ENCODE results near the gene RPRML. TPM values are rescaled to one million over a fixed set of nuclear protein-coding genes. Genes with fewer than 3 reads are reported as not detected.
"Not testable (repeated sequence)": the region's sequence is repeated elsewhere in the genome, so short reads cannot be mapped to it uniquely, and the experiment has no call there.

The RPRML gene
- polyA plus RNA-seq, 4 donors, result not detected

DNA sequence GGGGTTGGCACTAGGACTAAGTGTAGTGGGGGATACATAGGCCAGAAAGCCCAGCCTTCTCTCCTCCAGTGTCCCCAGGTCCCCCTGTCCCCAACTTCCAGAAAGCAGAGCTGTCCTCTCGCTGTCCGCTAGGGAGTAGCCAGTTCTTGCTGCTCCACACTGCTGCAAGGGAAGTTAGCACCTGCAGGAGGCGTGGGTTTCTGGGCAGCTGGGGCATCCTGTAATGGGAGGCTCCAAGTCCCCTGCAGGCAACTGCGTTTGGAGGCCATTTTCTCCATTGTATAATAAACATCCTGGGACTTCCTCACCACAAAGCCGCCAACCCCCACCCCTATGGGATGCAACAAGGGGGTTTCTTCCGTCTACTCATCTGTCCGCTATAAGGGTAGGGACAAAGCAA lies 1.7 kb downstream of the RPRML start:
- DNase-seq (ENCODE audit: low read depth in 4 of 4, low spot score in 3 of 4), result peak in 1 of 4 donors; percentile 45

DNA sequence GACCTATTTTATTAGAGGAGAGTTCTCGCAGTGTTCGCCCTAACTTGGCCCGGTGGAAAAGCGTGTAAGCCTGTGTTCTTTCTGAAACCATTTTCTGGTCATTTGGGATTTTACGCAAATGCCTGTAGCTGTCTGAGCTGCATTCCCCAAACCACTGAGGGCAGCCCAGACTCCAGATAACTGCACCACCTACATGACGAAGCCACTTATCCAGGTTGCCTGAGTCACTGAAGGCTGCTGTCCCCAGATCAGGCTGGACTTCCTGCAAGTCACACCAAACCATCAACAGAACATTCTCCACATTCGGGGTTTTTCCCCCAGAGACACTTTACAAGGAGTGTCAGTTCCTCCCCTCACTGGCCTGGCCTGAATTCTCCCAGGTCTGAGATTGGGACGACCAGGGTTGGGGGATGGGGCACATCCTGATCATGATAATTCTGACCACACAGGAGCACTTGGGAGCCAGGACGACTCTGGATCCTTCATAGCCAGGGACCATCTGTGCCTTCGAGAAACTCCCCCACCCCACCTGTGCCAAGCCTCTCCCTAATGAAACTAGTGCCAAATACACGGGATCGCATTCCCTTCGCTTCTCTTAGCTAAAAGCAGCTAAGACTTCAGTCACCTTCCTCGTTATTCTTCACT lies 2.3 kb downstream of the RPRML start:
- no peak for DNase-seq (ENCODE audit: low read depth in 4 of 4, low spot score in 3 of 4)

- DNase-seq (ENCODE audit: low read depth in 4 of 4, low spot score in 3 of 4), result no peak
These were observed 3.8 kb downstream of the RPRML start for GRCh38 chr17:46975287-46975686.

- DNase-seq (ENCODE audit: low read depth in 4 of 4, low spot score in 3 of 4), result no peak
These were observed 5.0 kb downstream of the RPRML start for GRCh38 chr17:46974086-46974485.

- no peak for DNase-seq (ENCODE audit: low read depth in 4 of 4, low spot score in 3 of 4)
These were observed 6.7 kb downstream of the RPRML start for GRCh38 chr17:46972346-46972745.

DNA sequence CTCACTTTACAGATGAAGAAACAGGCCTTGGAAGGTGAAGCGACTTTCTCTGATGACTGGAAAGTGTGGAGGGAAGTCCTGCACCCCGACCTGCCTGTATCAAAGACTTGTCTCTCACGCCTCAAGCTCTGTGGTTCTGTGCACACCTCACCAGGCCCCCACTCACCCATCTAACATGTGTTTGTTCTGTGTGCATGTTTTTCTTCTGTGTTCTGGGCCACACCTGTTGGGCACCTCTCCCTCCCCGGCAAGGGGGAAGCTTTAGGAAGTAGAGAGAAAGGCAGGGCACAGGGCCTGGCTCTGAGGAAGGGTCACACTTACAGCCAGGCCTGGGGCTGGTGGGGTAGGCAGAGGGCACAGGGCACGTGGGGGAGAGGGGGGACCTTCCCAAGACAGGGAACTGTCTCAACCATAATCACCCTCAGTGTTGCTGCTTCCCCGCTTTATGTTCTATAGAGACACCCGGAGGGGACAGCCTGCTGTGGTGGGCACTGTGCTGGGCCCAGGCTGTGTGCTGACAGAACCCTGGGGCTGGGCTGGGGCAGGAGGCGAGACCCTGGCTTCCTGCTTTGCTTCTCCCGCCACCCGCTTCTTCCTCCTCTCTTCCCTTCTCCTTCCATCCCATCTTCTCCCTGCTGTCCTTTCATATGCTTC lies 7.3 kb downstream of the RPRML start:
- DNase-seq (ENCODE audit: low read depth in 4 of 4, low spot score in 3 of 4), result no peak

DNA sequence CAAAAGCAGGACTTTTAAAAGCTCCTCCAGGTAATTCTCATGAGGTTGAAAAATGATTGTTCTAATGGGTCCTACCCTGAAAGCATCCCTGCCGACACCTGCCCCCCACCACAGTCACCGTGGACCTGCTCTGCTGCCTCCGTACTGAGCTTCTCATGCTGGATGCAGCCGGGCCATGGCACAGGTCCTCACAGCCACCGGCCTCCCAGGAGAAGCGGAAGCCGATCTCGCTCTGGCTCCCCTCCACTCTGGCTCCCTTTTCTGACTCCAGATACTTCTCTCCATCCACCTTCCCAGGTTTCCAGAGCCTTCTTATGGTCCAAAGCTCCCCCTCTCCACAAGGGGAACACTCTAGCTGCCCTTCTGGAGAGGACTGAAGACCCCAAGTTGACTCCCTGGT lies 10.2 kb downstream of the RPRML start:
- no peak for DNase-seq (ENCODE audit: low read depth in 4 of 4, low spot score in 3 of 4)

DNA sequence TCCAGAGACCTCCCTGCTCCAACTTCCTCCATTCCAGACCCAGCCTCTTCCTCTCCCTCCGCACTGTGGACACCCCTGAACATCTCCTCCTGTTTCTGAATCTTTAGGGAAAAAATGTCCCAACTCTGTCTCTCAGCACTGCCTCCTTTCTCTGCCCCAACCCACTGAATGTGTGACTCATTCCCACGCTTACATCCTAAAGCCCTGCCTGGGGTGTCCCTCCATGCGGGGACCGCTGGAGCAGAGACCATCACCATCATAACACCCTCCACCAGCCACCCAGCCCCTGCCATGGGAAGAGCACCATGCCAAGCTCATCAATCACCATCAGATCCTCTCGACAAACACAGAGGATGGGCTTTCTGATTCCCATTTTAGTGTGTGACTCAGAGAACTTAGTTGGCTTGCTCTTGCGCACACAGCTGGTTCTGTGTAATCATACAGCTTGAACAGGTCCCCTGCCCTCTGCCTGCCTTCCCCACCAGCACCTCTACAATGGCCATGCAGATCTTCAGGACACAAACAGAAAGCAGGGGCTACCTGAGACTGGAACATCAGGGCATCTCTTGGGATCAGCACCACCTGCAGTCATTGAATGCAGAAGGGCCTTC lies 10.7 kb downstream of the RPRML start:
- no peak for DNase-seq (ENCODE audit: low read depth in 4 of 4, low spot score in 3 of 4)

- no peak for DNase-seq (ENCODE audit: low read depth in 4 of 4, low spot score in 3 of 4)
These were observed 14.5 kb downstream of the RPRML start for GRCh38 chr17:46964315-46965265.

- DNase-seq (ENCODE audit: low read depth in 4 of 4, low spot score in 3 of 4), result no peak
These were observed 15.5 kb downstream of the RPRML start for GRCh38 chr17:46963571-46963970.

DNA sequence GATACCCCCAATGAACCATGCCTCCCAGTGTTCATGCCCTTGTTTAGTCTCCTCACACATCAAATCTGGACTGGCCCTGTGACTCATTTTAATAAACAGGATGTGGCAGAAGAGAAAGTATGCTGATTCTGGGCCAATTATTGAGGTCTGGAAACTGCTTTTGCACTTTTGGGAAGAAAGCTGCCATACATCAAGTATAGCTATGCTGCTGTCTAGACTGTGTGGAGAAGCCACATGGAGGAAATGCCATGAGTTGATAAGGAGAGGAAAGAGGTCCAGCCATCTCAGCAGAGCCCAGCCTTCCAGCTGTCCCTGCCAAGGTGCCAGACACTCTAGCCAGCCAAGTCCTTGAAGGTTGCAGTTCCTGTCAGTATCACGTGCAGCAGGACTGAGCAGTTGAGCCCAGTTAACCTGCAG lies 16.7 kb downstream of the RPRML start:
- DNase-seq (ENCODE audit: low read depth in 4 of 4, low spot score in 3 of 4), result no peak

GRCh38 chr17:46960152-46960551 lies 18.9 kb downstream of the RPRML start:
- no peak for DNase-seq (ENCODE audit: low read depth in 4 of 4, low spot score in 3 of 4)

- no peak for DNase-seq (ENCODE audit: low read depth in 4 of 4, low spot score in 3 of 4)
These were observed 20.9 kb downstream of the RPRML start for GRCh38 chr17:46958041-46958591.

- DNase-seq (ENCODE audit: low read depth in 4 of 4, low spot score in 3 of 4), result not testable (repeated sequence)
These were observed 25.9 kb downstream of the RPRML start for GRCh38 chr17:46953191-46953590.

GRCh38 chr17:46952115-46952514 lies 26.9 kb downstream of the RPRML start:
- DNase-seq (ENCODE audit: low read depth in 4 of 4, low spot score in 3 of 4), result no peak

- DNase-seq (ENCODE audit: low read depth in 4 of 4, low spot score in 3 of 4), result no peak
These were observed 27.3 kb downstream of the RPRML start for GRCh38 chr17:46951706-46952105.

DNA sequence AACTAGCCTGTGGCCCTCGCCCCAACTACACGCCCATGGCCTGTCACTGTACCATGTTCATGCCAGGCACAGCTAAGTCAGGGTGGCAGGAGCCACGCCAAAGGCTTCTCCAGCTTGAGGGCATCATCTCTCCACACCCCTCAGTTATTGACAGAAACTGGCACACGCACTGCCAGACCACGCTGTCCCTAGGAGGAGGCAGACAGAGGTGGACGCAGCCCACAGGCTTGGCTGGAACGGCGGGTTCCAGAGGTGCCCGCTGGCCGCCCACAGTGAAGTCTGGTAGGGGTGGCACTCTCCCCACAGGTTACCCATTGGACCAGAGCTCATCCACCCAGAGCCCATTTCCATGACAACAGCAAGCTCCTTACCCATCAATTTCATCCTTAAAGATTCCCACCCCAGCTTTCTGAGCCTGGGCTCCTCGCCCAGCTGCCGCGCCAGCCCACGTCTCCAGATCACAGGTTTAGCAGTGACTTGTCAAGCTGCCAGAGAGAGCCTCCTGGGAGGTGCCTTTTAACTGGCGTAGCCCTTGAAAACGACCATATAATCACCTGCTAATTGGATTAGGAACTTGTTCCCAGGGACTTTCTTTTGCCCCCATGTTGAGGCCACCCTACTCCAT lies 27.9 kb downstream of the RPRML start:
- DNase-seq (ENCODE audit: low read depth in 4 of 4, low spot score in 3 of 4), result no peak

DNA sequence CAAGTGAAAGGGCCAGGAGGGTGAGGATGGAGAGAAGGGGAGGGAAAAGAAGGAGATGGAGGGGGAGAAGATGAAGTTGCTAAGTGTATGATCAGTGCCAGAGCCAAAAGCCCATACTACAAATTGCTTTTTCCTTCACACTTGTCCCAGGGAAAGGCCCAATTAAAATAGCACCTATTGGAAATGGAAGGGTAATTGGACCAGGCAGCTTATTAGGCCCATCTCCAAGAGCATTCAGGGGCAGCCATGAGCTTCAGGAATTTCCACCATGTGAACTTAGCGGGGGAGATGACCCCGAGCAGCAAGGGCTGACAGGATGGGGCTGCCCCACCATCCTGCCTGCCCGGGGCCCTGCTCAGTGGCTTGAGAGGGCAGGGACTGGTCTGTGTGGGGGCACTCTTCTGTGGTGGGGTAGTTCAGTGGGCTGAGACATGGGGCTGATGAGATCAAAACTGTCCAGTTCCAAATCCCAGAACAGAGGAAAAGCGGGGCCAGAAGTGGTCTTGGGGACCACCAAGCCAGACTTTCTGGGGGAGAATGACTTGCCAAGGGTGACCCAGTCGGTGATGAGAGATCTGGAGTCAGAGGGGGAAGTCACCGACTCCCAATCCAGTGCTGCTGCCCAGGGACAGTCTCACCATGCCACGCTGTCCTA lies 28.6 kb downstream of the RPRML start:
- DNase-seq (ENCODE audit: low read depth in 4 of 4, low spot score in 3 of 4), result no peak

- DNase-seq (ENCODE audit: low read depth in 4 of 4, low spot score in 3 of 4), result no peak
These were observed 29.5 kb downstream of the RPRML start for GRCh38 chr17:46949291-46950174.
